Endothelial cell of umbilical vein (primary cell): ENCODE data around the gene RAI2. TPM values are rescaled to one million over a fixed set of nuclear protein-coding genes. Genes with fewer than 3 reads are reported as not detected.

Experiments used
- BruUV-seq: library from RNA; stranded (reverse); fragments of 400-500 nt; replicated peaks from 2 replicates; lab custom pipeline; 2021; lab: Mats Ljungman, UMichigan
- CTCF ChIA-PET: fragments of 300-600, 350-600 bp; sonication (Branson Sonifier 250); formaldehyde crosslinking; loops from one replicate; lab custom pipeline; 2021; ENCODE audit warnings: antibody characterized with exemption, inconsistent platforms; lab: Charles Lee
- POLR2A ChIA-PET: fragments of 300-600, 350-600 bp; sonication (Branson Sonifier 250); formaldehyde crosslinking; loops from one replicate; lab custom pipeline; 2021; ENCODE audit warnings: antibody characterized with exemption, inconsistent platforms; lab: Charles Lee
- DNase-seq: peaks from one replicate; pipeline ENCODE4 v3.0.0-alpha.2; 2011; ENCODE audit warnings: low read depth, low spot score
- FAIRE-seq: peaks from 2 replicates; lab custom pipeline; 2011; peaks lifted over from hg19 to GRCh38; lab: Jason Lieb, UNC
- H2AFZ ChIP-seq: 2 replicates; pipeline ENCODE4 v1.6.0; 2012; ENCODE audit warnings: low read depth, low read length, control low read depth, inconsistent platforms
- H3K27ac ChIP-seq: 2 replicates; pipeline ENCODE4 v1.5.1; 2011; ENCODE audit warnings: low read depth, mild to moderate bottlenecking, control low read depth, low read length, moderate library complexity; ENCODE audit not compliant: insufficient read depth
- H3K27me3 ChIP-seq, 2 experiments: 2 replicates each; pipeline versions ENCODE4 v1.6.0 to v1.6.1; 2011; ENCODE audit warnings: low read length in 2 of 2, mixed read lengths in 1 of 2; ENCODE audit not compliant: control insufficient read depth in 2 of 2, insufficient read depth in 2 of 2
- H3K36me3 ChIP-seq, 2 experiments: 2 replicates in 1 of 2; 3 replicates in 1 of 2; pipeline ENCODE4 v1.5.1; 2011; ENCODE audit warnings: low read length in 2 of 2, mild to moderate bottlenecking in 1 of 2, moderate library complexity in 1 of 2; ENCODE audit not compliant: control insufficient read depth in 2 of 2, insufficient read depth in 2 of 2; ENCODE audit errors: extremely low read depth in 1 of 2
- H3K4me1 ChIP-seq: 3 replicates; pipeline ENCODE4 v1.5.1; 2011; ENCODE audit warnings: mild to moderate bottlenecking, low read length; ENCODE audit not compliant: control insufficient read depth, insufficient read depth; ENCODE audit errors: extremely low read depth
- H3K4me2 ChIP-seq: 2 replicates; pipeline ENCODE4 v1.6.1; 2011; ENCODE audit warnings: low read length, control low read depth, mixed read lengths; ENCODE audit not compliant: insufficient read depth
- H3K4me3 ChIP-seq, 3 experiments: fragments of 200-600 bp in 1 of 3; sonication (generic), shearing (Covaris generic) in 1 of 3; replicated peaks in 1 of 3; 2 replicates each; pipeline ENCODE4 v1.5.1; 2011 to 2016; ENCODE audit warnings: control low read depth in 3 of 3, low read length in 3 of 3, mild to moderate bottlenecking in 2 of 3, inconsistent platforms in 1 of 3, low read depth in 1 of 3, moderate library complexity in 1 of 3; ENCODE audit not compliant: insufficient read depth in 1 of 3
- H3K79me2 ChIP-seq: 2 replicates; pipeline ENCODE4 v1.6.0; 2012; ENCODE audit warnings: low read length, inconsistent platforms; ENCODE audit not compliant: control insufficient read depth, insufficient read depth
- H3K9ac ChIP-seq: replicated peaks from 2 replicates; pipeline ENCODE3; 2011; ENCODE audit warnings: low read length, control low read depth; ENCODE audit not compliant: insufficient read depth; ENCODE audit errors: extremely low read depth
- H3K9me1 ChIP-seq: replicated peaks from 3 replicates; pipeline ENCODE4 v1.6.0; 2011; ENCODE audit warnings: mild to moderate bottlenecking, low read length; ENCODE audit not compliant: control insufficient read depth, insufficient read depth; ENCODE audit errors: extremely low read depth
- H3K9me3 ChIP-seq: replicated peaks from 2 replicates; pipeline ENCODE4 v1.5.1; 2012; ENCODE audit warnings: low read length, inconsistent platforms; ENCODE audit not compliant: control insufficient read depth, insufficient read depth
- H4K20me1 ChIP-seq: replicated peaks from 2 replicates; pipeline ENCODE3; 2011; ENCODE audit warnings: mild to moderate bottlenecking, low read length; ENCODE audit not compliant: control insufficient read depth, insufficient read depth; ENCODE audit errors: extremely low read depth
- CTCF ChIP-seq, 2 donors: IDR thresholded peaks; 1 replicate in 1 of 2; 2 replicates in 1 of 2; pipeline ENCODE4 v1.5.1; 2011; ENCODE audit warnings: low read length in 2 of 2, mild to moderate bottlenecking in 2 of 2, moderate library complexity in 2 of 2, control low read depth in 1 of 2, inconsistent platforms in 1 of 2, low read depth in 1 of 2; ENCODE audit not compliant: insufficient read depth in 1 of 2; ENCODE audit errors: extremely low read depth in 1 of 2
- EZH2 ChIP-seq: IDR thresholded peaks from 2 replicates; pipeline ENCODE4 v1.6.1; 2012; ENCODE audit warnings: borderline replicate concordance, low read depth, mild to moderate bottlenecking, moderate library complexity, low read length, inconsistent platforms; ENCODE audit not compliant: severe bottlenecking
- FOS ChIP-seq: IDR thresholded peaks from 2 replicates; pipeline ENCODE4 v1.6.1; 2011; ENCODE audit warnings: mild to moderate bottlenecking, low read length, moderate library complexity, borderline replicate concordance; ENCODE audit not compliant: insufficient read depth
- GATA2 ChIP-seq: IDR thresholded peaks from 2 replicates; pipeline ENCODE4 v1.7.0; 2011; ENCODE audit warnings: low read depth, mild to moderate bottlenecking, moderate library complexity, mixed read lengths, low read length; ENCODE audit not compliant: insufficient read length, insufficient read depth
- JUN ChIP-seq: IDR thresholded peaks from 2 replicates; pipeline ENCODE4 v1.6.1; 2011; ENCODE audit warnings: borderline replicate concordance, low read depth; ENCODE audit not compliant: insufficient read length, insufficient read depth
- MAX ChIP-seq: IDR thresholded peaks from 2 replicates; pipeline ENCODE4 v1.6.1; 2011; ENCODE audit not compliant: insufficient read depth, insufficient read length
- MYC ChIP-seq: IDR thresholded peaks from one replicate; pipeline ENCODE4 v1.6.1; 2011; ENCODE audit warnings: mild to moderate bottlenecking, low read depth, low read length
- POLR2A ChIP-seq: IDR thresholded peaks from 2 replicates; pipeline ENCODE4 v1.6.1; 2012; ENCODE audit warnings: low read depth, mild to moderate bottlenecking, control low read depth, low read length
- POLR2AphosphoS5 ChIP-seq: IDR thresholded peaks from 2 replicates; pipeline ENCODE4 v1.6.1; 2012; ENCODE audit warnings: low read depth, mild to moderate bottlenecking, control low read depth, low read length, moderate library complexity; ENCODE audit not compliant: insufficient read depth
- dilution Hi-C: fragments of 300-500 bp; cut with MboI; formaldehyde crosslinking; loops from one replicate; pipeline ENCODE4 v1.15.0; 2019; ENCODE audit warnings: low sequenced_read_pairs; ENCODE audit not compliant: extremely low pct_ligation_motif_present
- intact Hi-C: fragments of 100-400 bp; cut with micrococcal nuclease; formaldehyde crosslinking; loops from one replicate; pipeline ENCODE4 v1.10.0; 2022
- polyA plus RNA-seq, 4 experiments: library from polyadenylated mRNA; depleted of rRNA in 3 of 4; stranded (reverse) in 3 of 4; unstranded in 1 of 4; fragments of >200 nt; gene quantifications; 2 replicates each; pipeline versions ENCODE4 v1.2.1 to v1.2.3, GENCODE V29; 2011 to 2012; ENCODE audit warnings: missing spikeins in 1 of 4
- total RNA-seq: library from RNA; stranded (reverse); gene quantifications from 2 replicates; pipeline ENCODE4 v1.2.3, GENCODE V29; 2021

Gene RAI2
- total and polyA plus RNA-seq, 2 donors (not counting 3 experiments of a cell fraction or from before 2014, with no cell fraction given) = 0.19 to 0.91 TPM

- no peaks in the 10 kb centered on the region for H3K79me2 ChIP-seq
- BruUV-seq = no TSS peak
- POLR2A ChIA-PET = no interaction called here
- intact Hi-C loops = no loop called here
- H3K4me2 ChIP-seq = no peak overlapping the region
- H3K9me3 ChIP-seq = no peaks in the 10 kb centered on the region
- H3K27me3 ChIP-seq = no peaks in the 10 kb centered on the region
- H2AFZ ChIP-seq = no peak overlapping the region
- CTCF ChIA-PET = no interaction called here
- DNase-seq (peak; percentile 1), FAIRE-seq (no peak)
- H3K27ac ChIP-seq = no peak overlapping the region
- H4K20me1 ChIP-seq = no peaks in the 10 kb centered on the region
- H3K4me3 ChIP-seq = no peak overlapping the region
- no peaks in the 10 kb centered on the region for H3K9me1 ChIP-seq
- H3K4me1 ChIP-seq = no peaks in the 10 kb centered on the region
- H3K36me3 ChIP-seq = no peaks in the 10 kb centered on the region
- H3K9ac ChIP-seq = no peak overlapping the region
- TF ChIP-seq EZH2 (no peak), POLR2A (no peak), GATA2 (no peak), MAX (no peak), CTCF (IDR thresholded peaks at IDR 0.05; ENCODE audit: extremely low read depth in 1 of 2, insufficient read depth in 1 of 2, low read depth in 1 of 2, low read length in 2 of 2) (no peak), MYC (no peak), FOS (no peak), POLR2AphosphoS5 (no peak), JUN (no peak)
- dilution Hi-C loops = no loop called here
Observed at GRCh38 chrX:17842769-17843525, 18.2 kb downstream of the RAI2 start.
